T-helper 22 cell (primary cell): ENCODE results near the gene SNTA1.
"Not testable (repeated sequence)": the region's sequence is repeated elsewhere in the genome, so short reads cannot be mapped to it uniquely, and the experiment has no call there.

Source experiments
- DNase-seq: peaks from one replicate; pipeline ENCODE4 v3.0.0-alpha.2; 2020; ENCODE audit warnings: low read depth

SNTA1 gene

DNA sequence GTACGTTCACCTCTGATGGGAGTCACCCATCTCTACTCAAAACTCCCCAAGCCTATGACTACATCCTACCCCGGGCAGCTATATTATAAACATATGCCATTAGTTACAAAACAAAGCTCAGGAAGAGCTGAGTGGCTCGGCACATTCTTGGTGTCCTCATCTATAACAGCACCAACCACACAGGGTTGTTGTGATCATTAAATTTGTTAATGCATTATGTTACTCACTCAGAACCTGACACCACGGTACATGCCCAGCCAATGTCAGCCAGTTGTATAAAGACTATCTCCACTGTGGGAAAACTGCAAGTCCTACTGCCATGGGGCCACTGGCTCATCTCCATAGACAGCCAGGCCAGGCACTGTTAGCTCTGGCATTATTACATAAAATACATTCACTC lies 50.0 kb downstream of the SNTA1 start:
- no peak for DNase-seq

- no peak for DNase-seq
Observed at GRCh38 chr20:33391722-33392415, 51.7 kb downstream of the SNTA1 start.

DNA sequence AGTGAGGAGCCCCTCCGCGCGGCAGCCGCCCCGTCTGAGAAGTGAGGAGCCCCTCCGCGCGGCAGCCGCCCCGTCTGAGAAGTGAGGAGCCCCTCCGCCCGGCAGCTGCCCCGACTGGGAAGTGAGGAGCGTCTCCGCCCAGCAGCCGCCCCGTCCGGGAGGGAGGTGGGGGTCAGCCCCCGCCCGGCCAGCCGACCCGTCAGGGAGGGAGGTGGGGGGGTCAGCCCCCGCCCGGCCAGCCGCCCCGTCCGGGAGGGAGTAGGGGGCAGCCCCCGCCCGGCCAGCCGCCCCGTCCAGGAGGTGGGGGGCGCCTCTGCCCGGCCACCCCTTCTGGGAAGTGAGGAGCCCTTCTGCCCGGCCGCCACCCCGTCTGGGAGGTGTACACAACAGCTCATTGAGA lies 54.2 kb downstream of the SNTA1 start:
- DNase-seq: not testable (repeated sequence)

DNA sequence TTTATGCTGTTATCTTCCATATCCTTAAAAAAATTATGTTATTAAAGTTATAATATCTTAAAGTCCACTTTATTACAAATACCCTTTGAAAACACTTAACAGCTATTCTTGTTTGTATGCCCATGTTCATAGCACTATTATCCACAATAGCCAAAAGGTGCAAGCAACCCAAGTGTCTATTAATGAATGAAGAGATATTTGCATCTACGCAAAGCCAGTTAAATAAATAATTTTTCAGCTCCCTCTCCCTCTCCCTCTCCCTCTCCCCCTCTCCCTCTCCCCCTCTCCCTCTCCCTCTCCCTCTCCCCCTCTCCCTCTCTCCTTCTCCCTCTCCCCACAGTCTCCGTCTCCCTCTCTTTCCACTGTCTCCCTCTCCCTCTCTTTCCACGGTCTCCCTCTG lies 55.3 kb downstream of the SNTA1 start:
- no peak for DNase-seq

GRCh38 chr20:33387177-33387576 lies 56.4 kb downstream of the SNTA1 start:
- no peak for DNase-seq

GRCh38 chr20:33386673-33387072 lies 56.9 kb downstream of the SNTA1 start:
- DNase-seq: no peak

GRCh38 chr20:33377366-33377765 lies 66.2 kb downstream of the SNTA1 start:
- no peak for DNase-seq

- DNase-seq: no peak
Observed at GRCh38 chr20:33373735-33374605, 69.6 kb downstream of the SNTA1 start.

DNA sequence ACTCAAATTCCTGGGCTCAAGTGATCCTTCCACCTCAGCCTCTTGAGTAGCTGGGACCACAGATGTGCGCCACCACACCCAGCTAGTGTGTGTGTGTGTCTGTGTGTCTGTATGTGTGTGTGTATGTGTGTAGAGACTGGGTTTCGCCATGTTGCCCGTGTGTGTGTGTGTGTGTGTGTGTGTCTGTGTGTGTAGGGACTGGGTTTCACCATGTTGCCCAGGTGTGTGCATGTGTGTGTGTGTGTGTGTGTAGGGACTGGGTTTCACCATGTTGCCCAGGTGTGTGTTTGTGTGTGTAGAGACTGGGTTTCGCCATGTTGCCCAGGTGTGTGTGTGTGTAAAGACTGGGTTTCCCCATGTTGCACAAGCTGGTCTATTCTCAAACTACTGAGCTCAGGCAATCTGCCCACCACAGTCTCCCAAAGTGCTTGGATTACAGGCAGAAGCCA lies 70.5 kb downstream of the SNTA1 start:
- DNase-seq: no peak

GRCh38 chr20:33370291-33370690 lies 73.3 kb downstream of the SNTA1 start:
- DNase-seq: peak; percentile 80

DNA sequence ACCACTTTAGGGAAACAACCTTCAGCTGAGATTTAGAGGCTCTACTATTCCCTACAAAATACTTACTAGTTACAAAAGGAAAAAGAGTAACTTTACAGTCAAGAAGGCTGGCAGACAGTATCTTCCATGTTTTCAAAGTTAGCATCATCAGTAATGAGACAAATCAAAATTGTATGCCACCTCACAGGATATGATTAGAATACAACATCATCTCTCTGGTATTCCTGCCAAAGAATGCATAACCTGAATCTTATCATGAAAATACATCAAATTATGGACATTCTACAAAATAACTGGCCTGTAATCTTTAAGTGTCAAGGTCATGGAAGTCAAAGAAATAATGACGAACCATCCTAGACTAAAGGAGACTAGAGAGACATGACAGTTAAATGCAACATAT lies 80.7 kb downstream of the SNTA1 start:
- no peak for DNase-seq

- DNase-seq: no peak
Observed at GRCh38 chr20:33359399-33360261, 83.9 kb downstream of the SNTA1 start.
